Endodermal cell (in vitro differentiated cells): ENCODE data around the gene SLC25A52. TPM values are rescaled to one million over a fixed set of nuclear protein-coding genes. Genes with fewer than 3 reads are reported as not detected.

ENCODE experiments used
- DNase-seq: peaks from one replicate; pipeline ENCODE4 v3.0.0-alpha.2; 2017
- H3K27ac ChIP-seq: 2 replicates; pipeline ENCODE4 v1.5.1; 2013; ENCODE audit warnings: mild to moderate bottlenecking, low read depth, low read length, moderate library complexity
- H3K27me3 ChIP-seq: 2 replicates; pipeline ENCODE4 v1.6.1; 2013; ENCODE audit warnings: mild to moderate bottlenecking, low read length, moderate library complexity; ENCODE audit not compliant: insufficient read depth, control insufficient read depth, poor library complexity, severe bottlenecking
- H3K36me3 ChIP-seq: 2 replicates; pipeline ENCODE4 v1.7.0; 2013; ENCODE audit warnings: mild to moderate bottlenecking, low read length, moderate library complexity; ENCODE audit not compliant: control insufficient read depth, insufficient read depth
- H3K4me1 ChIP-seq: one replicate; pipeline ENCODE4 v1.7.0; 2013; ENCODE audit warnings: low read length; ENCODE audit not compliant: control insufficient read depth, insufficient read depth
- H3K4me3 ChIP-seq: 2 replicates; pipeline ENCODE4 v1.5.1; 2013; ENCODE audit warnings: mild to moderate bottlenecking, low read length, moderate library complexity
- H3K9ac ChIP-seq: 2 replicates; pipeline ENCODE4 v1.6.1; 2013; ENCODE audit warnings: mild to moderate bottlenecking, low read length, moderate library complexity; ENCODE audit not compliant: poor library complexity, severe bottlenecking; ENCODE audit errors: extremely low read depth
- H3K9me3 ChIP-seq: 2 replicates; pipeline ENCODE4 v1.6.1; 2013; ENCODE audit warnings: mild to moderate bottlenecking, low read length, moderate library complexity; ENCODE audit not compliant: control insufficient read depth
- H3K27ac Mint-ChIP-seq: 2 replicates; pipeline ENCODE4 v1.8.0; 2020; ENCODE audit warnings: mixed read lengths
- H3K27me3 Mint-ChIP-seq: 2 replicates; pipeline ENCODE4 v1.8.0; 2021; ENCODE audit warnings: mild to moderate bottlenecking, mixed read lengths; ENCODE audit not compliant: insufficient read depth
- H3K36me3 Mint-ChIP-seq: 2 replicates; pipeline ENCODE4 v1.8.0; 2020; ENCODE audit warnings: low read depth, mixed read lengths
- H3K4me1 Mint-ChIP-seq: 2 replicates; pipeline ENCODE4 v1.8.0; 2020; ENCODE audit warnings: mixed read lengths
- H3K4me3 Mint-ChIP-seq: 2 replicates; pipeline ENCODE4 v1.8.0; 2020; ENCODE audit warnings: mild to moderate bottlenecking, moderate library complexity, mixed read lengths
- H3K9me3 Mint-ChIP-seq: 2 replicates; pipeline ENCODE4 v1.8.0; 2020; ENCODE audit warnings: mild to moderate bottlenecking, mixed read lengths
- WGBS, 2 experiments: methylation state at CpG; one replicate each; pipeline versions ENCODE4 v1.1.5 to v1.1.7; 2013; ENCODE audit warnings: missing lambda C conversion rate in 2 of 2, mixed read lengths in 1 of 2; ENCODE audit not compliant: insufficient coverage in 1 of 2, insufficient read length in 1 of 2; 5-methylcytosine and 5-hydroxymethylcytosine counted together
- total RNA-seq, 2 donors: library from RNA; stranded (reverse); fragmentation: NEBNext Ultra II Directional in 1 of 2; extraction: Animal tissue kit (Norgen Biotek cat#: 25700) in 1 of 2; gene quantifications; 2 replicates in 1 of 2; 3 replicates in 1 of 2; pipeline ENCODE4 v1.2.1, GENCODE V29; 2021
- TF ChIP-seq, protein P1 (sequence below): fragments of 200-600 bp; sonication (generic); conservative IDR thresholded peaks from 2 replicates; pipeline ENCODE4 v1.5.0; 2021; ENCODE audit warnings: antibody characterized with exemption, mild to moderate bottlenecking

The SLC25A52 gene
- total RNA-seq, 2 donors from 2014 or later: 0.46 to 1.1 TPM

DNA sequence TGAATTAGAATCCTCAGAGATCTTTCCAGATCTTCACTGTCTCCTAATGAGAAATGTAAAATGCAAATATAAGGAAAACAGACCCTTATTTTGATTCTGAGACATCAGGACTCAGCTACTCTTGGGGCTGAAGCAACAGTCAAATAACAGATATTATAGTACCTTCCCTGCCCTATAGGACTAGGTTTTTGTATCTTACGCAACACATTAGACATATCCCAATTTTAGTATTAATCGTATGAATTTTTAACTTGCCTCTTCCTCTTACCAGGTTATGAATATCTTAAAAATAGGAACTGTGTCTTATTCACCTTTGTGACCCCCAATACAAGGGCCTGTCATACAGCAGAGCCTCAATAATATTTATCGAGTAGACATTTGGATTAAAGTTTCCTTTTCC, 12.0 kb upstream of the SLC25A52 start:
- H3K9me3 ChIP-seq: peaks cover 8% of the 10 kb centered on the region
- no peaks in the 10 kb centered on the region for H3K36me3 ChIP-seq
- no peaks in the 10 kb centered on the region for H3K4me1 ChIP-seq
- no peak overlapping the region for H3K4me3 Mint-ChIP-seq
- H3K27me3 ChIP-seq: no peaks in the 10 kb centered on the region
- no peak overlapping the region for H3K4me3 ChIP-seq
- H3K9ac ChIP-seq: no peak overlapping the region
- TF ChIP-seq, protein P1, sequence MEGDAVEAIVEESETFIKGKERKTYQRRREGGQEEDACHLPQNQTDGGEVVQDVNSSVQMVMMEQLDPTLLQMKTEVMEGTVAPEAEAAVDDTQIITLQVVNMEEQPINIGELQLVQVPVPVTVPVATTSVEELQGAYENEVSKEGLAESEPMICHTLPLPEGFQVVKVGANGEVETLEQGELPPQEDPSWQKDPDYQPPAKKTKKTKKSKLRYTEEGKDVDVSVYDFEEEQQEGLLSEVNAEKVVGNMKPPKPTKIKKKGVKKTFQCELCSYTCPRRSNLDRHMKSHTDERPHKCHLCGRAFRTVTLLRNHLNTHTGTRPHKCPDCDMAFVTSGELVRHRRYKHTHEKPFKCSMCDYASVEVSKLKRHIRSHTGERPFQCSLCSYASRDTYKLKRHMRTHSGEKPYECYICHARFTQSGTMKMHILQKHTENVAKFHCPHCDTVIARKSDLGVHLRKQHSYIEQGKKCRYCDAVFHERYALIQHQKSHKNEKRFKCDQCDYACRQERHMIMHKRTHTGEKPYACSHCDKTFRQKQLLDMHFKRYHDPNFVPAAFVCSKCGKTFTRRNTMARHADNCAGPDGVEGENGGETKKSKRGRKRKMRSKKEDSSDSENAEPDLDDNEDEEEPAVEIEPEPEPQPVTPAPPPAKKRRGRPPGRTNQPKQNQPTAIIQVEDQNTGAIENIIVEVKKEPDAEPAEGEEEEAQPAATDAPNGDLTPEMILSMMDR: no peak
- no peaks in the 10 kb centered on the region for H3K27me3 Mint-ChIP-seq
- H3K9me3 Mint-ChIP-seq: peaks cover 12% of the 10 kb centered on the region
- peaks cover 9% of the 10 kb centered on the region for H3K36me3 Mint-ChIP-seq
- no peak overlapping the region for H3K27ac Mint-ChIP-seq
- no peak for DNase-seq
- peaks cover 6% of the 10 kb centered on the region for H3K4me1 Mint-ChIP-seq
- 100% methylated on average over 2 to 3 of the region's 3 CpGs for WGBS, 2 experiments
- no peak overlapping the region for H3K27ac ChIP-seq

DNA sequence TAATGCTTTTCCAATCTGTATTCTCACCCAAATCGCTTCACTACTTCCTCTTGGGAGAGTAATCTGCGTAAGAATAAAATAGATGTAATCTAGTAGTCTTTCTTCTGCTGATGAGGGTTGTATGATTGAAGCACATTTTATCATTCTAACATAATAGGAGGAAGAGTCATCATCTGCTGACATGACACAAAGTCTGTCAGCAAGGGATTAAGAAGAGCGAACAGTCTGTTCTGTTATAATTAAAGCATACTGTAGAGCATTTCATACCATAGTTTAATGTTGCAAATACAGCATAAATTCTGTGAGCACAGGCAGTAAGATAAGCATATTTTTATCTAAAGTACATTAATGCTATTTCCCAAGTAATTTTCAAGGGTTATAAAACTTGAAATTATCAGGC, 10.4 kb downstream of the SLC25A52 start:
- Histone ChIP-seq H3K9me3 (no peaks in the 10 kb centered on the region), H3K27me3 (no peaks in the 10 kb centered on the region), H3K36me3 (no peaks in the 10 kb centered on the region), H3K4me3 (no peak overlapping the region), H3K9ac (no peak overlapping the region), H3K27ac (no peak overlapping the region), H3K4me1 (no peaks in the 10 kb centered on the region)
- peaks cover 3% of the 10 kb centered on the region for H3K4me1 Mint-ChIP-seq
- H3K36me3 Mint-ChIP-seq: peaks cover 1% of the 10 kb centered on the region
- no peak for DNase-seq
- H3K4me3 Mint-ChIP-seq: no peak overlapping the region
- H3K27ac Mint-ChIP-seq: no peak overlapping the region
- H3K27me3 Mint-ChIP-seq: peaks cover 3% of the 10 kb centered on the region
- H3K9me3 Mint-ChIP-seq: no peaks in the 10 kb centered on the region
- TF ChIP-seq, protein P1: no peak
- 89% methylated on average over 1 of the region's 3 CpGs; no CpG with 5 or more reads in 1 of the 2 experiments for WGBS, 2 experiments

DNA sequence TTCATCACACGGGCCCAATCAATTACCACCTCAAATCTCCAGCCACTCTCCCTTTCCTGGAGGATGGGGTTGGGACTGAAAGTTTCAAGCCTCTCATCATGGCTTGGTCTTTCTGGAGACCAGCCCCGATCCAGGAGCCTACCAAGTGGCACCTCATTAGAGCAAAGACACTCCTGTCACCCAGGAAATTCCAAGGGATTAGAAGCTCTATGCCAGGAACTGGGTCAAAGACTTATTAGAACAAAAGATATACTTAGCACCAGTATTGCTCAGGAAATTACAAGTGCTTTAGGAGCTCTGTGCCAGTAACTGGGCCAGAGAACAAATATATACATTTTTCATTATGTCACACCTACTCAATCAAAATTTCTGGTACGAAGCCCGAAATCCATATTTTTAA, 14.3 kb downstream of the SLC25A52 start:
- H3K27me3 Mint-ChIP-seq: peaks cover 3% of the 10 kb centered on the region
- 90 to 96% methylated on average over 3 to 4 of the region's 4 CpGs for WGBS, 2 experiments

More for the DNA sequence above, 14.3 kb downstream of the SLC25A52 start:
- Mint-ChIP-seq H3K36me3 (peaks cover 18% of the 10 kb centered on the region), H3K4me3 (no peak overlapping the region), H3K27ac (no peak overlapping the region), H3K4me1 (peaks cover 7% of the 10 kb centered on the region), H3K9me3 (peaks cover 33% of the 10 kb centered on the region)
- no peaks in the 10 kb centered on the region for H3K27me3 ChIP-seq
- peaks cover 18% of the 10 kb centered on the region for H3K9me3 ChIP-seq
- H3K36me3 ChIP-seq: no peaks in the 10 kb centered on the region
- no peak for DNase-seq
- no peak overlapping the region for H3K4me3 ChIP-seq
- TF ChIP-seq, protein P1: no peak
- H3K27ac ChIP-seq: no peak overlapping the region
- H3K4me1 ChIP-seq: no peaks in the 10 kb centered on the region
- no peak overlapping the region for H3K9ac ChIP-seq
